HG03097 (cell line): ENCODE data around the gene NDUFAF7.
"Not testable (repeated sequence)": the region's sequence is repeated elsewhere in the genome, so short reads cannot be mapped to it uniquely, and the experiment has no call there.

ENCODE experiments used
- ATAC-seq: cut with Tn5 transposase; IDR thresholded peaks from one replicate; pipeline ENCODE4 v1.9.1; 2021; ENCODE audit not compliant: unreplicated experiment, low FRiP score

Gene NDUFAF7

GRCh38 chr2:37276291-37276690 is 44.8 kb downstream of the NDUFAF7 start:
- no peak for ATAC-seq

GRCh38 chr2:37281916-37282315 is 50.5 kb downstream of the NDUFAF7 start:
- no peak for ATAC-seq

GRCh38 chr2:37282746-37283145 is 51.3 kb downstream of the NDUFAF7 start:
- ATAC-seq = no peak

- no peak for ATAC-seq
Observed at GRCh38 chr2:37283207-37283606, 51.7 kb downstream of the NDUFAF7 start.

GRCh38 chr2:37284381-37284780 is 52.9 kb downstream of the NDUFAF7 start:
- no peak for ATAC-seq

- no peak for ATAC-seq
Observed at GRCh38 chr2:37287966-37288365, 56.5 kb downstream of the NDUFAF7 start.

GRCh38 chr2:37291680-37292079 is 60.2 kb downstream of the NDUFAF7 start:
- no peak for ATAC-seq

GRCh38 chr2:37294858-37295257 is 63.4 kb downstream of the NDUFAF7 start:
- ATAC-seq = not testable (repeated sequence)

GRCh38 chr2:37295469-37296073 is 64.1 kb downstream of the NDUFAF7 start:
- ATAC-seq = no peak

- no peak for ATAC-seq
Observed at GRCh38 chr2:37297632-37298031, 66.2 kb downstream of the NDUFAF7 start.
